ENCODE results near the gene AMPD2.

- no peak for TF ChIP-seq SP1 (IDR thresholded peaks at IDR 0.05; ENCODE audit: low read depth, low read length)
- TF ChIP-seq CTCF (IDR thresholded peaks at IDR 0.05; ENCODE audit: control extremely low read depth in 1 of 3, insufficient read depth in 1 of 3, low read depth in 1 of 3, low read length in 3 of 3): no peak
These were observed 24.1 kb upstream of the AMPD2 start for GRCh38 chr1:109595531-109595930.

All from H1 (cell line).